D721Med (cell line): ENCODE measurements around the gene GNLY.

Experiments used
- DNase-seq: peaks from one replicate; pipeline ENCODE4 v3.0.0; 2011; ENCODE audit warnings: low spot score; ENCODE audit not compliant: insufficient read length
- FAIRE-seq: peaks from 2 replicates; lab custom pipeline; 2011; peaks lifted over from hg19 to GRCh38; lab: Jason Lieb, UNC
- TF ChIP-seq, protein P1 (sequence below): IDR thresholded peaks from 2 replicates; pipeline ENCODE4 v1.5.1; 2012; ENCODE audit warnings: mild to moderate bottlenecking, control low read depth; ENCODE audit not compliant: insufficient read depth; ENCODE audit errors: missing control alignments

GNLY gene

GRCh38 chr2:85660725-85661124 lies 33.4 kb upstream of the GNLY start:
- TF ChIP-seq, protein P1, sequence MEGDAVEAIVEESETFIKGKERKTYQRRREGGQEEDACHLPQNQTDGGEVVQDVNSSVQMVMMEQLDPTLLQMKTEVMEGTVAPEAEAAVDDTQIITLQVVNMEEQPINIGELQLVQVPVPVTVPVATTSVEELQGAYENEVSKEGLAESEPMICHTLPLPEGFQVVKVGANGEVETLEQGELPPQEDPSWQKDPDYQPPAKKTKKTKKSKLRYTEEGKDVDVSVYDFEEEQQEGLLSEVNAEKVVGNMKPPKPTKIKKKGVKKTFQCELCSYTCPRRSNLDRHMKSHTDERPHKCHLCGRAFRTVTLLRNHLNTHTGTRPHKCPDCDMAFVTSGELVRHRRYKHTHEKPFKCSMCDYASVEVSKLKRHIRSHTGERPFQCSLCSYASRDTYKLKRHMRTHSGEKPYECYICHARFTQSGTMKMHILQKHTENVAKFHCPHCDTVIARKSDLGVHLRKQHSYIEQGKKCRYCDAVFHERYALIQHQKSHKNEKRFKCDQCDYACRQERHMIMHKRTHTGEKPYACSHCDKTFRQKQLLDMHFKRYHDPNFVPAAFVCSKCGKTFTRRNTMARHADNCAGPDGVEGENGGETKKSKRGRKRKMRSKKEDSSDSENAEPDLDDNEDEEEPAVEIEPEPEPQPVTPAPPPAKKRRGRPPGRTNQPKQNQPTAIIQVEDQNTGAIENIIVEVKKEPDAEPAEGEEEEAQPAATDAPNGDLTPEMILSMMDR: no peak
- no peak for FAIRE-seq
- no peak for DNase-seq

GRCh38 chr2:85661139-85661858 lies 32.9 kb upstream of the GNLY start:
- DNase-seq (no peak), FAIRE-seq (no peak)
- TF ChIP-seq, protein P1: no peak

DNA sequence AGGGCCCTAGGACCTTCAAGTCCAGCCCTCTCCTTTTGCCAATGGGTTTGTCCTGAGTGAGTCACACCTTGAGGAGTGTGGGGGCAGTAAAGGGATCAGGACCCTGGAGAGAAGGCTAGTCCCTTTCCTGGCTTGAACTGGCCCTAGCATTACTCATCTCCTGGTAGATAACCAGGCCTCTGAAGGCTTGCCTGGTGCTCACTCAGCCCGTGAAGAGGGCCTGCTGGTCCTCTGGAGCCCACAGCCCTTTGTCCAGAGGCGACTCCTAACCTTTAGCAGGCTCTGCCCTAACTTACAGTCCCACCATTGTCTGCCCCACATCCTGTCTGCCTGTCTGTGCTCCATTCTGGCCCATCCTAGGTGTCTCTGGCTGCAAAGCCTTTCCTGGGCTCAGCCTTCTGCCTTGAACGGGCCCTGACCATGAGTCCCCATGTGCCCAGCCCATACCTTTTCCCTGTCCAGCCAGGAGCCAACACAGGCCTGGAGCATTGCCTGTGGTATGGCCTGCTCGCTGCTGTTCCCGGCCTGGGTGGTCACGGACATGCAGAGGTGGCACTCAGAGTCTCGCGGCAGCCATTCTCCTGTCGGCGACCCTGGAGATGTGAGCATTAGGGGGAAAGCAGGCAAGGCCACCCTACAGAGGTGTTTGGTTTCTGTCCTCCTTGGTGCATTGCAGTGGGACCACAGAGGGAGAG lies 31.1 kb upstream of the GNLY start:
- TF ChIP-seq, protein P1: no peak
- DNase-seq: no peak
- FAIRE-seq: no peak

GRCh38 chr2:85663594-85664565 lies 30.3 kb upstream of the GNLY start:
- TF ChIP-seq, protein P1: no peak
- no peak for FAIRE-seq
- no peak for DNase-seq

DNA sequence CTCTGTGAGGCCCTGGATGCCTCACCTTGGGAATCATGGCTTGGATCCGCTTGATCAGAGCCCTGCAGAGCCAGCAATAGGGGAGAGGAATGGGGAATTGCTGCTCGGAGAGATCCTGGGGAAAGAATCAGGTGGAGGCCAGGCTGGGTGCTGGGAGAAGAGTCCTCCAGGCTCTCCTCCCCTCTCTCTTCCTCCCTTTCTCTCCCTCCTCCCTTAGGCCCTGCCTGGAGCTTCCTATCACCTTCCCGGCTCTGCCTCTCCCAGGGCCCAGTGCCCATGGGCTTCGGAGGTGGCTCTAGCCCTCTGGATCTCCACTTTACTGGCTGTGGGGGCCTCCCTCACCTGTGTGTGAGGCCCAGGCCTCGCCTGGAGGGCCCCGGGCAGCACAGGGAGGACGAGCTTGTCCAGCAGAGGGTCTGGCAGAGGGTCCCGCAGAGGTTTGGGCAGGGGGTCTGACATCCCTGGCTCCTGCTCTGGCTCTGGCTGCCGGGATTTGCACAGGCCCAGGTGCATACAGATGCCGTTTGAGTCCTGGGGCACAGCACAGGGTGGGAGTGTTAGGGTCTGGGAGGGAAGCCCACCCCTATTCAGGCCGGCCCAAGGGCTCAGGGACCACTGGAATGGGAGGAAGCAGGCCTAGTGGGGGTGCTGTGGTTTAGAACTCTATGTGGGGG lies 28.8 kb upstream of the GNLY start:
- no peak for DNase-seq
- FAIRE-seq: no peak
- TF ChIP-seq, protein P1: no peak

GRCh38 chr2:85666016-85666415 lies 28.1 kb upstream of the GNLY start:
- TF ChIP-seq, protein P1: no peak
- no peak for FAIRE-seq
- no peak for DNase-seq
